K562 (cell line): ENCODE results near the gene HSPA1L. TPM values are rescaled to one million over a fixed set of nuclear protein-coding genes. Genes with fewer than 3 reads are reported as not detected.

Source experiments
- ATAC-seq: fragments of 200-7000 bp; cut with Tn5 transposase; 3 replicates; pipeline ENCODE4 v1.9.1; 2020; ENCODE audit warnings: moderate library complexity
- BruUV-seq: library from RNA; stranded (reverse); fragments of 400-500 nt; replicated peaks from 2 replicates; lab custom pipeline; 2021; lab: Mats Ljungman, UMichigan
- CTCF ChIA-PET: fragments of 300-600 bp; formaldehyde crosslinking; extraction: SDS; loops from one replicate; lab custom pipeline; 2021; ENCODE audit warnings: low intra/inter-chr PET ratio; lab: Yijun Ruan, JAX
- POLR2A ChIA-PET: fragments of 300-600, 350-650 bp; sonication (Branson Sonifier 250); formaldehyde crosslinking; extraction: SDS; loops from one replicate; lab custom pipeline; 2021; ENCODE audit warnings: antibody characterized with exemption, inconsistent platforms; lab: Yijun Ruan, JAX
- DNase-seq, 4 experiments: peaks; one replicate each; pipeline versions ENCODE4 v3.0.0 to v3.0.0-alpha.2; 2011 to 2018; ENCODE audit warnings: low spot score in 3 of 4, mixed read lengths in 3 of 4; ENCODE audit errors: extremely low read depth in 1 of 4
- FAIRE-seq: peaks from 2 replicates; lab custom pipeline; 2011; peaks lifted over from hg19 to GRCh38; lab: Jason Lieb, UNC
- H2AFZ ChIP-seq: 2 replicates; pipeline ENCODE4 v1.6.0; 2011; ENCODE audit warnings: low read depth, low read length, control low read depth, inconsistent platforms
- H3K27ac ChIP-seq: fragments of 200-600 bp; 3 replicates; pipeline ENCODE4 v1.8.0; 2011; ENCODE audit warnings: low read depth, mild to moderate bottlenecking, control low read depth, inconsistent platforms, low read length, moderate library complexity, mixed read lengths; ENCODE audit errors: extremely low read depth
- H3K27me3 ChIP-seq, 2 experiments: fragments of 300-600 bp in 1 of 2; 2 replicates in 1 of 2; 3 replicates in 1 of 2; pipeline versions ENCODE4 v1.6.0 to v1.8.0; 2011; ENCODE audit warnings: inconsistent platforms in 2 of 2, low read length in 2 of 2, mild to moderate bottlenecking in 1 of 2, mixed read lengths in 1 of 2, moderate library complexity in 1 of 2; ENCODE audit not compliant: control insufficient read depth in 2 of 2, insufficient read depth in 2 of 2
- H3K36me3 ChIP-seq: fragments of 300-600 bp; 3 replicates; pipeline ENCODE4 v1.8.0; 2011; ENCODE audit warnings: mild to moderate bottlenecking, low read length, inconsistent platforms; ENCODE audit not compliant: control insufficient read depth, insufficient read depth
- H3K4me1 ChIP-seq, 2 experiments: fragments of 200-600 bp in 1 of 2; replicated peaks in 1 of 2; 2 replicates in 1 of 2; 3 replicates in 1 of 2; pipeline versions ENCODE4 v1.5.1 to v1.8.0; 2011; ENCODE audit warnings: inconsistent platforms in 2 of 2, low read length in 2 of 2, mild to moderate bottlenecking in 1 of 2, mixed read lengths in 1 of 2, moderate library complexity in 1 of 2; ENCODE audit not compliant: control insufficient read depth in 2 of 2, insufficient read depth in 2 of 2
- H3K4me2 ChIP-seq: 2 replicates; pipeline ENCODE4 v1.6.1; 2011; ENCODE audit warnings: low read length, control low read depth, inconsistent platforms, mixed read lengths; ENCODE audit not compliant: insufficient read depth
- H3K4me3 ChIP-seq: fragments of 200-600 bp; sonication (generic), shearing (Covaris generic); 2 replicates; pipeline ENCODE4 v1.5.1; 2016; ENCODE audit warnings: control low read depth, inconsistent platforms
- H3K79me2 ChIP-seq: fragments of 200-600 bp; 3 replicates; pipeline ENCODE4 v1.8.0; 2011; ENCODE audit warnings: low read length, inconsistent platforms; ENCODE audit not compliant: control insufficient read depth, insufficient read depth
- H3K9ac ChIP-seq, 2 experiments: 2 replicates each; pipeline versions ENCODE4 v1.6.0 to v1.6.1; 2011; ENCODE audit warnings: low read depth in 2 of 2, low read length in 2 of 2, control low read depth in 1 of 2, inconsistent platforms in 1 of 2, mild to moderate bottlenecking in 1 of 2, mixed read lengths in 1 of 2; ENCODE audit not compliant: insufficient read depth in 1 of 2
- H3K9me1 ChIP-seq: one replicate; pipeline ENCODE4 v1.6.0; 2011; ENCODE audit warnings: inconsistent platforms, mild to moderate bottlenecking, low read length, moderate library complexity; ENCODE audit not compliant: control insufficient read depth, insufficient read depth
- H3K9me3 ChIP-seq: replicated peaks from 2 replicates; pipeline ENCODE4 v1.5.1; 2011; ENCODE audit warnings: low read depth, low read length, inconsistent platforms; ENCODE audit not compliant: control insufficient read depth, insufficient read depth
- H4K20me1 ChIP-seq: replicated peaks from 2 replicates; pipeline ENCODE4 v1.6.1; 2011; ENCODE audit warnings: low read length, inconsistent platforms, mixed read lengths; ENCODE audit not compliant: control insufficient read depth, insufficient read depth
- DMBX1 ChIP-seq: fragments of 250-450 bp; sonication (Bioruptor Pico); IDR thresholded peaks from 2 replicates; pipeline ENCODE4 v1.8.0; 2022; ENCODE audit warnings: inconsistent platforms, mild to moderate bottlenecking, moderate library complexity, borderline replicate concordance
- EWSR1 ChIP-seq: fragments of 450-650 bp; IDR thresholded peaks from 2 replicates; pipeline ENCODE4 v1.6.1; 2018; ENCODE audit warnings: borderline replicate concordance, mild to moderate bottlenecking, low read depth, moderate library complexity; ENCODE audit not compliant: partially characterized antibody
- EZH2 ChIP-seq: IDR thresholded peaks from 2 replicates; pipeline ENCODE4 v1.6.1; 2012; ENCODE audit warnings: low read depth, mild to moderate bottlenecking, inconsistent platforms, low read length, borderline replicate concordance
- HOMEZ ChIP-seq: fragments of 250-450 bp; sonication (Bioruptor Pico); IDR thresholded peaks from 2 replicates; pipeline ENCODE4 v1.4.0; 2020; ENCODE audit warnings: mild to moderate bottlenecking, moderate library complexity
- IFI16 ChIP-seq: fragments of 250-450 bp; sonication (Bioruptor Pico); IDR thresholded peaks from 2 replicates; pipeline ENCODE4 v2.1.2; 2022; ENCODE audit warnings: mild to moderate bottlenecking, inconsistent platforms
- KDM1A ChIP-seq, 2 experiments: fragments of 450-650 bp; IDR thresholded peaks; 2 replicates each; pipeline ENCODE4 v1.6.1; 2016; ENCODE audit warnings: mild to moderate bottlenecking in 2 of 2
- KDM5B ChIP-seq: fragments of 200-600 bp; sonication (generic); IDR thresholded peaks from 2 replicates; pipeline ENCODE4 v1.6.1; 2012; ENCODE audit warnings: low read depth, mild to moderate bottlenecking, moderate library complexity, low read length, control low read depth, inconsistent platforms; ENCODE audit not compliant: insufficient replicate concordance
- NCOA6 ChIP-seq: fragments of 450-650 bp; IDR thresholded peaks from 2 replicates; pipeline ENCODE4 v1.6.1; 2017; ENCODE audit warnings: mild to moderate bottlenecking
- PML ChIP-seq: IDR thresholded peaks from 2 replicates; pipeline ENCODE4 v1.6.1; 2012; ENCODE audit warnings: low read length, inconsistent platforms
- SREBF2 ChIP-seq: sonication (generic); formaldehyde crosslinking; IDR thresholded peaks from 2 replicates; pipeline ENCODE4 v1.4.0; 2020; ENCODE audit warnings: mild to moderate bottlenecking, missing genetic modification reagents
- ZNF232 ChIP-seq: sonication (generic); formaldehyde crosslinking; IDR thresholded peaks from 2 replicates; pipeline ENCODE4 v1.8.0; 2022; ENCODE audit warnings: mild to moderate bottlenecking, missing genetic modification reagents
- ZNF24 ChIP-seq: fragments of 450-650 bp; IDR thresholded peaks from 2 replicates; pipeline ENCODE4 v1.6.1; 2016
- ZNF764 ChIP-seq: fragments of 250-450 bp; sonication (Bioruptor Pico); IDR thresholded peaks from 2 replicates; pipeline ENCODE4 v1.4.0; 2020; ENCODE audit warnings: low read depth, mild to moderate bottlenecking, moderate library complexity
- WGBS: fragments of 100-300 bp; shearing (Covaris generic); methylation state at CpG from one replicate; pipeline ENCODE4 v1.1.6; 2016; ENCODE audit warnings: low coverage, mixed read lengths; ENCODE audit not compliant: insufficient coverage; ENCODE audit errors: missing lambda C conversion rate; 5-methylcytosine and 5-hydroxymethylcytosine counted together
- in situ Hi-C: fragments of 300-500 bp; cut with MboI; formaldehyde crosslinking; loops from 4 replicates; pipeline ENCODE4 v1.15.0; 2018; ENCODE audit warnings: inconsistent platforms, mixed read lengths
- intact Hi-C: fragments of 100-400 bp; cut with micrococcal nuclease; formaldehyde crosslinking; loops from 2 replicates; pipeline ENCODE4 v1.14.2; 2022
- polyA plus RNA-seq, 8 experiments: library from polyadenylated mRNA; depleted of rRNA in 4 of 8; stranded (reverse) in 5 of 8; unstranded in 3 of 8; fragments of >200 nt; fragmentation: Nextera tagmentation in 2 of 8; fragmentation: Illumina TruSeq in 1 of 8; extraction: Ambion mirVana in 2 of 8; extraction: Trizol in 1 of 8; gene quantifications; 2 replicates each; pipeline versions ENCODE4 v1.2.1 to v1.2.3, GENCODE V29; 2011 to 2014; ENCODE audit warnings: inconsistent platforms in 1 of 8, missing spikeins in 1 of 8
- total RNA-seq, 7 experiments: library from RNA; depleted of rRNA in 6 of 7; stranded (reverse); fragments of >200 nt in 6 of 7; fragmentation: Illumina TruSeq in 2 of 7; extraction: Trizol in 2 of 7; gene quantifications; 2 replicates each; pipeline versions ENCODE4 v1.2.1 to v1.2.3, GENCODE V29; 2011 to 2021; ENCODE audit warnings: low replicate concordance in 1 of 7
- TF ChIP-seq, protein P1 (sequence below): sonication (generic); IDR thresholded peaks from 2 replicates; pipeline ENCODE4 v1.6.1; 2016
- TF ChIP-seq, protein P2 (sequence below), 2 experiments: fragments of 450-650 bp; conservative IDR thresholded peaks; 2 replicates each; pipeline ENCODE4 v1.6.1; 2017; ENCODE audit warnings: mild to moderate bottlenecking in 2 of 2, moderate library complexity in 2 of 2

The HSPA1L gene
- total and polyA plus RNA-seq, 9 of the 15 experiments (the other 6 are each of a cell fraction or from before 2014, with no cell fraction given), result 0.14 to 2.1 (median 1.3) TPM

DNA sequence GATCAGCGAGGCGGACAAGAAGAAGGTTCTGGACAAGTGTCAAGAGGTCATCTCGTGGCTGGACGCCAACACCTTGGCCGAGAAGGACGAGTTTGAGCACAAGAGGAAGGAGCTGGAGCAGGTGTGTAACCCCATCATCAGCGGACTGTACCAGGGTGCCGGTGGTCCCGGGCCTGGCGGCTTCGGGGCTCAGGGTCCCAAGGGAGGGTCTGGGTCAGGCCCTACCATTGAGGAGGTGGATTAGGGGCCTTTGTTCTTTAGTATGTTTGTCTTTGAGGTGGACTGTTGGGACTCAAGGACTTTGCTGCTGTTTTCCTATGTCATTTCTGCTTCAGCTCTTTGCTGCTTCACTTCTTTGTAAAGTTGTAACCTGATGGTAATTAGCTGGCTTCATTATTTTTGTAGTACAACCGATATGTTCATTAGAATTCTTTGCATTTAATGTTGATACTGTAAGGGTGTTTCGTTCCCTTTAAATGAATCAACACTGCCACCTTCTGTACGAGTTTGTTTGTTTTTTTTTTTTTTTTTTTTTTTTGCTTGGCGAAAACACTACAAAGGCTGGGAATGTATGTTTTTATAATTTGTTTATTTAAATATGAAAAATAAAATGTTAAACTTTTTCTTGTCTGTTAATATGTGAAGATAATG, 14.7 kb upstream of the HSPA1L start (continued):
- no peak for TF ChIP-seq EZH2
- TF ChIP-seq, all 486 proteins: peak for 66

DNA sequence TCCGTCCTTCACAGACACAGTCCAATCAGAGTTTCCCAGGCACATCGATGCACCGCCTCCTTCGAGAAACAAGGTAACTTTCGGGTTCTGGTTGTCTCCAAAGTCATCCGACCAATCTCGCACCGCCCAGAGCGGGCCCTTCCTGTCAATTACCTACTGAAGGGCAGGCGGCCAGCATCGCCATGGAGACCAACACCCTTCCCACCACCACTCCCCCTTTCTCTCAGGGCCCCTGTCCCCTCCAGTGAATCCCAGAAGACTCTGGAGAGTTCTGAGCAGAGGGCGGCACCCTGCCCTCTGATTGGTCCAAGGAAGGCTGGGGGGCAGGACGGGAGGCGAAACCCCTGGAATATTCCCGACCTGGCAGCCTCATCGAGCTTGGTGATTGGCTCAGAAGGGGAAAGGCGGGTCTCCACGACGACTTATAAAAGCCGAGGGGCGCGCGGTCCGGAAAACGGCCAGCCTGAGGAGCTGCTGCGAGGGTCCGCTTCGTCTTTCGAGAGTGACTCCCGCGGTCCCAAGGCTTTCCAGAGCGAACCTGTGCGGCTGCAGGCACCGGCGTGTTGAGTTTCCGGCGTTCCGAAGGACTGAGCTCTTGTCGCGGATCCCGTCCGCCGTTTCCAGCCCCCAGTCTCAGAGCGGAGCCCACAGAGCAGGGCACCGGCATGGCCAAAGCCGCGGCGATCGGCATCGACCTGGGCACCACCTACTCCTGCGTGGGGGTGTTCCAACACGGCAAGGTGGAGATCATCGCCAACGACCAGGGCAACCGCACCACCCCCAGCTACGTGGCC, 12.4 kb upstream of the HSPA1L start, which contains the start of gene HSPA1B:
Gene HSPA1B (plus strand): TSS at position 453 of the 794 bp plus-strand sequence. CDS start 213 bp downstream, at position 666.
- under 1% methylated on average over 51 of the region's 56 CpGs for WGBS
- peak within 1 kb of the TSS; percentile 70 to 97 for H3K9ac ChIP-seq
- DNase-seq (peak; percentile 99 to 100 (median 100)), ATAC-seq (peak; percentile 86), FAIRE-seq (peak; percentile 98)
- H3K36me3 ChIP-seq, result peaks cover 18% of the 10 kb centered on the region; the same call in 2 of the 3 replicates
- H4K20me1 ChIP-seq, result peaks cover 5% of the 10 kb centered on the region; the same call in 1 of the 2 replicates
- POLR2A ChIA-PET, result interaction anchor here (0.6 to 6.4 kb wide), 59 partner anchors 10 to 1444 kb away, joined by 3 to 93 read pairs (median 4); partner anchors contain the start of genes ABHD16A, BAG6, C6orf47 and CLIC1
- H3K4me1 ChIP-seq, result peaks cover 41% of the 10 kb centered on the region in 2 experiments
- H2AFZ ChIP-seq, result peak within 1 kb of the TSS; percentile 87
- CTCF ChIA-PET, result no interaction called here
- no peaks in the 10 kb centered on the region for H3K9me1 ChIP-seq
- peak within 1 kb of the TSS; percentile 90 for H3K4me2 ChIP-seq
- H3K4me3 ChIP-seq, result peak within 1 kb of the TSS; percentile 56
- intact Hi-C loops, result loop anchor here (1.0 to 10.0 kb wide), 5 partner anchors 32 to 347 kb away; partner anchors contain the start of genes AGPAT1, ATP6V1G2, DDAH2 and NFKBIL1
- in situ Hi-C loops, result no loop called here
- H3K79me2 ChIP-seq, result peaks cover 53% of the 10 kb centered on the region
- peak within 1 kb of the TSS; percentile 78 for H3K27ac ChIP-seq
- H3K27me3 ChIP-seq, result no peaks in the 10 kb centered on the region
- no peaks in the 10 kb centered on the region for H3K9me3 ChIP-seq
- no TSS peak for BruUV-seq
- TF ChIP-seq ZNF24 (no peak), NCOA6 (no peak), SREBF2 (no peak), EWSR1 (no peak), HOMEZ (CRISPR knock-in tag) (peak; percentile 85), IFI16 (CRISPR knock-in tag) (no peak), KDM5B (peak; percentile 100), ZNF232 (CRISPR knock-in tag) (peak; percentile 86; the same call in 1 of the 2 replicates), ZNF764 (peak; percentile 78), DMBX1 (CRISPR knock-in tag) (peak; percentile 83), KDM1A (IDR thresholded peaks at IDR 0.05) (no peak), PML (peak; percentile 99)
- TF ChIP-seq, protein P1, sequence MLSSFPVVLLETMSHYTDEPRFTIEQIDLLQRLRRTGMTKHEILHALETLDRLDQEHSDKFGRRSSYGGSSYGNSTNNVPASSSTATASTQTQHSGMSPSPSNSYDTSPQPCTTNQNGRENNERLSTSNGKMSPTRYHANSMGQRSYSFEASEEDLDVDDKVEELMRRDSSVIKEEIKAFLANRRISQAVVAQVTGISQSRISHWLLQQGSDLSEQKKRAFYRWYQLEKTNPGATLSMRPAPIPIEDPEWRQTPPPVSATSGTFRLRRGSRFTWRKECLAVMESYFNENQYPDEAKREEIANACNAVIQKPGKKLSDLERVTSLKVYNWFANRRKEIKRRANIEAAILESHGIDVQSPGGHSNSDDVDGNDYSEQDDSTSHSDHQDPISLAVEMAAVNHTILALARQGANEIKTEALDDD, result peak; percentile 73; the same call in 1 of the 2 replicates
- TF ChIP-seq, protein P2, sequence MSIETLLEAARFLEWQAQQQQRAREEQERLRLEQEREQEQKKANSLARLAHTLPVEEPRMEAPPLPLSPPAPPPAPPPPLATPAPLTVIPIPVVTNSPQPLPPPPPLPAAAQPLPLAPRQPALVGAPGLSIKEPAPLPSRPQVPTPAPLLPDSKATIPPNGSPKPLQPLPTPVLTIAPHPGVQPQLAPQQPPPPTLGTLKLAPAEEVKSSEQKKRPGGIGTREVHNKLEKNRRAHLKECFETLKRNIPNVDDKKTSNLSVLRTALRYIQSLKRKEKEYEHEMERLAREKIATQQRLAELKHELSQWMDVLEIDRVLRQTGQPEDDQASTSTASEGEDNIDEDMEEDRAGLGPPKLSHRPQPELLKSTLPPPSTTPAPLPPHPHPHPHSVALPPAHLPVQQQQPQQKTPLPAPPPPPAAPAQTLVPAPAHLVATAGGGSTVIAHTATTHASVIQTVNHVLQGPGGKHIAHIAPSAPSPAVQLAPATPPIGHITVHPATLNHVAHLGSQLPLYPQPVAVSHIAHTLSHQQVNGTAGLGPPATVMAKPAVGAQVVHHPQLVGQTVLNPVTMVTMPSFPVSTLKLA (conservative IDR thresholded peaks at IDR 0.05), result no peak
